Panc1 (cell line): ENCODE data around the gene IGSF11. TPM values are rescaled to one million over a fixed set of nuclear protein-coding genes. Genes with fewer than 3 reads are reported as not detected.

ENCODE experiments used
- ATAC-seq: fragments of 200-7000 bp; cut with Tn5 transposase; 2 replicates; pipeline ENCODE4 v1.9.1; 2020; ENCODE audit warnings: mild to moderate bottlenecking, moderate library complexity
- BruUV-seq: library from RNA; stranded (reverse); fragments of 400-500 nt; replicated peaks from 2 replicates; lab custom pipeline; 2021; lab: Mats Ljungman, UMichigan
- CTCF ChIA-PET: fragments of 300-600 bp; sonication (Branson Sonifier 250); formaldehyde crosslinking; loops from one replicate; lab custom pipeline; 2022; ENCODE audit warnings: antibody characterized with exemption; lab: Charles Lee
- POLR2A ChIA-PET: fragments of 300-600 bp; sonication (Branson Sonifier 250); formaldehyde crosslinking; loops from one replicate; lab custom pipeline; 2022; ENCODE audit warnings: antibody characterized with exemption; lab: Charles Lee
- DNase-seq: peaks from one replicate; pipeline ENCODE4 v3.0.0-alpha.2; 2010; ENCODE audit warnings: low read depth, low spot score
- H3K27ac ChIP-seq: 2 replicates; pipeline ENCODE4 v1.5.1; 2011; ENCODE audit warnings: mild to moderate bottlenecking, low read length, inconsistent platforms
- H3K27me3 ChIP-seq: fragments of 200-500 bp; sonication (Bioruptor generic); 2 replicates; pipeline ENCODE4 v1.6.0; 2014; ENCODE audit warnings: low read length, inconsistent platforms; ENCODE audit not compliant: control insufficient read depth, insufficient read depth
- H3K36me3 ChIP-seq: fragments of 200-500 bp; sonication (Bioruptor generic); 2 replicates; pipeline ENCODE4 v1.5.1; 2014; ENCODE audit warnings: inconsistent platforms, mild to moderate bottlenecking, low read length, moderate library complexity; ENCODE audit not compliant: control insufficient read depth, insufficient read depth
- H3K4me1 ChIP-seq: 2 replicates; pipeline ENCODE4 v1.5.1; 2011; ENCODE audit warnings: inconsistent platforms, mild to moderate bottlenecking, low read length, moderate library complexity; ENCODE audit not compliant: control insufficient read depth, insufficient read depth
- H3K4me3 ChIP-seq, 2 experiments: 2 replicates each; pipeline ENCODE4 v1.5.1; 2011 to 2012; ENCODE audit warnings: low read depth in 2 of 2, low read length in 2 of 2, mild to moderate bottlenecking in 2 of 2, inconsistent platforms in 1 of 2, moderate library complexity in 1 of 2
- H3K9me3 ChIP-seq: fragments of 200-500 bp; sonication (Bioruptor generic); 2 replicates; pipeline ENCODE4 v1.5.1; 2014; ENCODE audit warnings: low read depth, mild to moderate bottlenecking, inconsistent platforms, low read length, moderate library complexity; ENCODE audit not compliant: control insufficient read depth, insufficient read depth
- POLR2AphosphoS5 ChIP-seq: IDR thresholded peaks from 2 replicates; pipeline ENCODE4 v1.6.1; 2012; ENCODE audit warnings: mild to moderate bottlenecking, low read depth, low read length, moderate library complexity
- SIN3A ChIP-seq: IDR thresholded peaks from 2 replicates; pipeline ENCODE4 v1.6.1; 2012; ENCODE audit warnings: low read depth, mild to moderate bottlenecking, low read length, moderate library complexity, borderline replicate concordance; ENCODE audit not compliant: insufficient read depth
- TCF7L2 ChIP-seq: IDR thresholded peaks from 2 replicates; pipeline ENCODE4 v1.6.1; 2011; ENCODE audit warnings: mild to moderate bottlenecking, low read depth, low read length, inconsistent platforms
- in situ Hi-C: cut with HindIII; loops from 2 replicates; pipeline ENCODE4 v1.10.0; 2016; ENCODE audit warnings: low sequenced_read_pairs, low pct_unique_long_range_greater_than_20kb
- intact Hi-C: fragments of 100-400 bp; cut with micrococcal nuclease; formaldehyde crosslinking; loops from one replicate; pipeline ENCODE4 v1.10.0; 2022; ENCODE audit not compliant: unreplicated experiment
- total RNA-seq: library from RNA; stranded (reverse); gene quantifications from one replicate; pipeline ENCODE4 v1.2.1, GENCODE V29; 2021; ENCODE audit not compliant: unreplicated experiment
- TF ChIP-seq, protein P1 (sequence below), 2 experiments: IDR thresholded peaks; 2 replicates each; pipeline ENCODE4 v1.6.1; 2011 to 2012; ENCODE audit warnings: low read depth in 2 of 2, control low read depth in 1 of 2, low read length in 1 of 2, mild to moderate bottlenecking in 1 of 2, moderate library complexity in 1 of 2; ENCODE audit not compliant: insufficient read depth in 1 of 2
- TF ChIP-seq, protein P2 (sequence below): fragments of 450-650 bp; IDR thresholded peaks from 2 replicates; pipeline ENCODE4 v1.5.1; 2017; ENCODE audit warnings: mild to moderate bottlenecking

The IGSF11 gene
- total RNA-seq, 1 experiment from 2014 or later = 0.33 TPM

GRCh38 chr3:118980832-118981231 lies 53.8 kb downstream of the IGSF11 start:
- H3K27me3 ChIP-seq = peaks cover 11% of the 10 kb centered on the region
- intact Hi-C loops = no loop called here
- no peak for DNase-seq

DNA sequence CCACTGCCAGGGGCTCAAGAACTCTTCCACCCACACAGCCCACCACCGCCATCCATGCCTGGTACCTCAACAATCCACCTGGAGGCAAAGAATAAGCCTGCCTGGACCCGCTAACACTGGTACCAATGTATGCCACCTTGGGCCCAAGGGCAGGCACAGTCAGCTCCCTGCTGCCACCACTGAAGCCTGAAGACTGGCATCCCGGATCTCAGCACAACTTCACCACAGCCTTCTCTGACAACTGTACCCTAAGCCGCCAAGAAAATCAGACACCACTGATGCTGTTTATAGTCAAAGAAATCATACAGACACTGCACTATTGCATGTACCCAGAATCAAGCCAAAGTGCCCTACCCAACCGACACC lies 56.3 kb downstream of the IGSF11 start:
- ATAC-seq (no peak), DNase-seq (no peak)
- Histone ChIP-seq H3K36me3 (no peaks in the 10 kb centered on the region), H3K27me3 (peaks cover 8% of the 10 kb centered on the region), H3K4me1 (no peaks in the 10 kb centered on the region), H3K27ac (no peak overlapping the region), H3K4me3 (no peak overlapping the region), H3K9me3 (no peaks in the 10 kb centered on the region)
- no TSS peak for BruUV-seq
- TF ChIP-seq TCF7L2 (no peak), SIN3A (no peak)
- ChIA-PET POLR2A (no interaction called here), CTCF (no interaction called here)
- intact Hi-C loops = no loop called here
- in situ Hi-C loops = no loop called here

More at GRCh38 chr3:118980832-118981231, 53.8 kb downstream of the IGSF11 start:
- Histone ChIP-seq H3K4me1 (no peaks in the 10 kb centered on the region), H3K36me3 (no peaks in the 10 kb centered on the region), H3K9me3 (no peaks in the 10 kb centered on the region), H3K27ac (no peak overlapping the region), H3K4me3 (no peak overlapping the region)
- POLR2A ChIA-PET = no interaction called here
- BruUV-seq = no TSS peak
- TF ChIP-seq, protein P1, sequence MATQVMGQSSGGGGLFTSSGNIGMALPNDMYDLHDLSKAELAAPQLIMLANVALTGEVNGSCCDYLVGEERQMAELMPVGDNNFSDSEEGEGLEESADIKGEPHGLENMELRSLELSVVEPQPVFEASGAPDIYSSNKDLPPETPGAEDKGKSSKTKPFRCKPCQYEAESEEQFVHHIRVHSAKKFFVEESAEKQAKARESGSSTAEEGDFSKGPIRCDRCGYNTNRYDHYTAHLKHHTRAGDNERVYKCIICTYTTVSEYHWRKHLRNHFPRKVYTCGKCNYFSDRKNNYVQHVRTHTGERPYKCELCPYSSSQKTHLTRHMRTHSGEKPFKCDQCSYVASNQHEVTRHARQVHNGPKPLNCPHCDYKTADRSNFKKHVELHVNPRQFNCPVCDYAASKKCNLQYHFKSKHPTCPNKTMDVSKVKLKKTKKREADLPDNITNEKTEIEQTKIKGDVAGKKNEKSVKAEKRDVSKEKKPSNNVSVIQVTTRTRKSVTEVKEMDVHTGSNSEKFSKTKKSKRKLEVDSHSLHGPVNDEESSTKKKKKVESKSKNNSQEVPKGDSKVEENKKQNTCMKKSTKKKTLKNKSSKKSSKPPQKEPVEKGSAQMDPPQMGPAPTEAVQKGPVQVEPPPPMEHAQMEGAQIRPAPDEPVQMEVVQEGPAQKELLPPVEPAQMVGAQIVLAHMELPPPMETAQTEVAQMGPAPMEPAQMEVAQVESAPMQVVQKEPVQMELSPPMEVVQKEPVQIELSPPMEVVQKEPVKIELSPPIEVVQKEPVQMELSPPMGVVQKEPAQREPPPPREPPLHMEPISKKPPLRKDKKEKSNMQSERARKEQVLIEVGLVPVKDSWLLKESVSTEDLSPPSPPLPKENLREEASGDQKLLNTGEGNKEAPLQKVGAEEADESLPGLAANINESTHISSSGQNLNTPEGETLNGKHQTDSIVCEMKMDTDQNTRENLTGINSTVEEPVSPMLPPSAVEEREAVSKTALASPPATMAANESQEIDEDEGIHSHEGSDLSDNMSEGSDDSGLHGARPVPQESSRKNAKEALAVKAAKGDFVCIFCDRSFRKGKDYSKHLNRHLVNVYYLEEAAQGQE (IDR thresholded peaks at IDR 0.05; ENCODE audit: insufficient read depth in 1 of 2, low read depth in 2 of 2, low read length in 1 of 2) = no peak
- TF ChIP-seq TCF7L2 = no peak
- TF ChIP-seq POLR2AphosphoS5 = no peak
- TF ChIP-seq, protein P2, sequence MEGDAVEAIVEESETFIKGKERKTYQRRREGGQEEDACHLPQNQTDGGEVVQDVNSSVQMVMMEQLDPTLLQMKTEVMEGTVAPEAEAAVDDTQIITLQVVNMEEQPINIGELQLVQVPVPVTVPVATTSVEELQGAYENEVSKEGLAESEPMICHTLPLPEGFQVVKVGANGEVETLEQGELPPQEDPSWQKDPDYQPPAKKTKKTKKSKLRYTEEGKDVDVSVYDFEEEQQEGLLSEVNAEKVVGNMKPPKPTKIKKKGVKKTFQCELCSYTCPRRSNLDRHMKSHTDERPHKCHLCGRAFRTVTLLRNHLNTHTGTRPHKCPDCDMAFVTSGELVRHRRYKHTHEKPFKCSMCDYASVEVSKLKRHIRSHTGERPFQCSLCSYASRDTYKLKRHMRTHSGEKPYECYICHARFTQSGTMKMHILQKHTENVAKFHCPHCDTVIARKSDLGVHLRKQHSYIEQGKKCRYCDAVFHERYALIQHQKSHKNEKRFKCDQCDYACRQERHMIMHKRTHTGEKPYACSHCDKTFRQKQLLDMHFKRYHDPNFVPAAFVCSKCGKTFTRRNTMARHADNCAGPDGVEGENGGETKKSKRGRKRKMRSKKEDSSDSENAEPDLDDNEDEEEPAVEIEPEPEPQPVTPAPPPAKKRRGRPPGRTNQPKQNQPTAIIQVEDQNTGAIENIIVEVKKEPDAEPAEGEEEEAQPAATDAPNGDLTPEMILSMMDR = no peak
- TF ChIP-seq SIN3A = no peak
- ATAC-seq = no peak
- CTCF ChIA-PET = no interaction called here
- in situ Hi-C loops = no loop called here

DNA sequence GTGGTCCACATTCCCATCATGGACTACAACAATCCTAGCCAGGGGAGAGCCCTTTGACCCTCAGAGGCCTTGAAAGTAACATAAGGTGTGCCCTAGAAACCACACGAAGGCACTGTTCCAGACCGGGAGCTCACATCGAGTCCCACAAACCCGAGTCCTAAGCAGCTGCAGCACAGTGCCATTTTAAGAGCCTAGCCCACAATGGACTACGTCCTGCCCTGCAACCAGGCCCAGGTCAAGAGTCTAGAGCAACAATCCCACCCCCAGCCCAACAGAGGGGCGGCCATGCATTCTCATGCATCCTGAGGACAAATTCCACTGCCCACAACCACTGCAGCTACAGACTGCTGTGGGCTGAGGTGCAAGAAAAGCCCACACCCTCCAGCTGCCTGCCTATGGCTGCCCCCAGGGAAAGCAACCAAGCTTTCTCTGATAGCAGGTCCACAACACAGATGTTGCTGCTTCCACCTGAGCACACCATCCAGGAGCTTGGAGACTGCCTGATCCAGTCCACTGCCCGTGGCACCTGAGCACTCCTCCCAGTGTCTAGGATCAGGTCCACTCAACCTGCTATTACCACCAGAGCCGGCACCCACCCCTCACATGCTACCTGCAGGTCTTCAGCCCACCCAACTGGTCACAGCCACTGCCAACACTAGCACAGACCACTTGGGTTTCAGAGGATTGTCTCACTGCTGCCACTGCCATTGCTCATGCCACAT lies 56.8 kb downstream of the IGSF11 start:
- CTCF ChIA-PET = no interaction called here
- no peak for DNase-seq
- intact Hi-C loops (no loop called here), in situ Hi-C loops (no loop called here)
- no peak for ATAC-seq
- Histone ChIP-seq H3K27ac (no peak overlapping the region), H3K9me3 (no peaks in the 10 kb centered on the region), H3K36me3 (no peaks in the 10 kb centered on the region), H3K4me3 (no peak overlapping the region), H3K4me1 (no peaks in the 10 kb centered on the region), H3K27me3 (peaks cover 7% of the 10 kb centered on the region)
- no TSS peak for BruUV-seq
- TF ChIP-seq, protein P2 = no peak
- TF ChIP-seq TCF7L2 (no peak), POLR2AphosphoS5 (no peak), SIN3A (no peak)
- TF ChIP-seq, protein P1 (IDR thresholded peaks at IDR 0.05; ENCODE audit: insufficient read depth in 1 of 2, low read depth in 2 of 2, low read length in 1 of 2) = no peak
- POLR2A ChIA-PET = no interaction called here
